Body of pancreas (tissue), 4 donors: ENCODE results near the gene SRRM5.

ENCODE experiments used
- CTCF ChIP-seq, 7 experiments: fragments of 450-650 bp in 4 of 7; fragments of 200-600 bp in 3 of 7; sonication (generic) in 3 of 7; IDR thresholded peaks; one replicate each; pipeline ENCODE4 v1.5.1; 2016 to 2019; ENCODE audit warnings: antibody characterized with exemption in 7 of 7
- POLR2A ChIP-seq, 3 donors: fragments of 450-650 bp; IDR thresholded peaks; one replicate each; pipeline ENCODE4 v1.6.1; 2016; ENCODE audit warnings: antibody characterized with exemption in 3 of 3, mild to moderate bottlenecking in 2 of 3

GRCh38 chr19:43622956-43623355, 11.1 kb downstream of the SRRM5 start:
- no peak for TF ChIP-seq CTCF (IDR thresholded peaks at IDR 0.05)
- no peak for TF ChIP-seq POLR2A (IDR thresholded peaks at IDR 0.05)
